Stimulated activated naive CD8-positive, alpha-beta T cell treated with anti-CD3 and anti-CD28 coated beads, Interleukin-15, Interleukin-2, amounts not matched to agents 100 U/mL and 50 U/mL, for 24 hours (primary cell): ENCODE data around the gene DRC7.
A peak's percentile ranks its signal among the peaks of the same experiment; 100 is the strongest.
"Not testable (repeated sequence)": the region's sequence is repeated elsewhere in the genome, so short reads cannot be mapped to it uniquely, and the experiment has no call there.

ENCODE experiments used
- ATAC-seq: fragments of 150-1000 bp; cut with Tn5 transposase; one replicate; pipeline ENCODE4 v1.10.0; 2021
- DNase-seq: peaks from one replicate; pipeline ENCODE4 v3.0.0; 2021

DRC7 gene

DNA sequence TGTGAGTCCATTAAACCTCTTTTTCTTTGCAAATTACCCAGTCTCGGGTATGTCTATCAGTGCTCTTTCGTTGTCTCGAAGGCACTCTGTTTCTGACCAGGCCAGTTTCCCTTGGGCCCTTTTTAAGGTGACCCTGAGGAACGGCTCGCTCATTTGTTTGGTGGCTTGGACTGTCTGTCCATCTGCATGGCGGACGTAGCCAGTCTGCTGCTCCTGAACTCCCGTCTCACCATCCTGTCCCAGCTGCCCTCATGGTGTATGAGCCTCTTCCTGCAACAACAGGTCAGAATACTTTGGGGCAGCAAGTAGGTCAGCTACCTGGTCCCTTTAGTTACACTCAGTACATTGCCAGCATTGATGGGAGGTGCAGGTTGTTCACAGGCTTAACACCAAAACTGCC, 19.0 kb downstream of the DRC7 start:
- ATAC-seq (no peak), DNase-seq (no peak)

DNA sequence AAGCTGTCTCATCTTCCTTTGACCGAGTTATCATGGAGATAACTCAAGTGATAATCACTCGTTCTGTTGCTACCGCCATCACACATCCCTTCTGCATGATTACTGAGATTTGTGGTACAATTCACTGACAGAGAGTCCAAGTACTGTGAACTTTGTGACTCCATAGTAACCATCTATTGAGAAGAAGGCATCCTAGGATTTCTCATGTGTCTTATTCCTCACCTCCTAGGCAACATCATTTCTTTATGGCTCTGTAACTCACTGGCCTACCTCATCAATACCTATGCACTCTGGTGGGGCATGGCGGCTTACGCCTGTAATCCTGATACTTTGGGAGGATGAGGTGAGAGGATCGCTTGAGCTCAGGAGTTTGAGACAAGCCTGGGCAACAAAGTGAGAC, 19.4 kb downstream of the DRC7 start:
- DNase-seq (no peak), ATAC-seq (no peak)

DNA sequence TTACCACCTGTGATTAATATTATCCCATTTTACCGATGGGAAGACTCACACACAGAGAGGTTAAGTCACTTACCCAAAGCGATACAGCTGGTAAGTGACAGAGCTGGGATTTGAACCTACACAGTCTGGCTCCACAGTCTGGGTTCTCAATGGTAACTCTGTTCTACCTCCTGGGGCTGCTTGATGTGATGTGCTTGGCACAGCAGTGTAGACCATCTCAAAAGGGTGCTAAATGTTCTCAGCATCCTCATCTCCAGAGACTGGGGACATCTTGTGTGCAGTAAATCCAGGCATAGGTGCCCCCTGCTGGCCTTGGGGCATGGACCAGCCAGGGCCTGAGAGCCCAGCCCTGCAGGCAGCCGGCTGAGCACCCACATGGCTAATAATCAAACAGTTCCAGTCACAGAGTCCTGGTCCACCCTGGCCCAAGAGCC, 25.6 kb downstream of the DRC7 start:
- peak; percentile 64 for DNase-seq
- peak; percentile 78 for ATAC-seq

DNA sequence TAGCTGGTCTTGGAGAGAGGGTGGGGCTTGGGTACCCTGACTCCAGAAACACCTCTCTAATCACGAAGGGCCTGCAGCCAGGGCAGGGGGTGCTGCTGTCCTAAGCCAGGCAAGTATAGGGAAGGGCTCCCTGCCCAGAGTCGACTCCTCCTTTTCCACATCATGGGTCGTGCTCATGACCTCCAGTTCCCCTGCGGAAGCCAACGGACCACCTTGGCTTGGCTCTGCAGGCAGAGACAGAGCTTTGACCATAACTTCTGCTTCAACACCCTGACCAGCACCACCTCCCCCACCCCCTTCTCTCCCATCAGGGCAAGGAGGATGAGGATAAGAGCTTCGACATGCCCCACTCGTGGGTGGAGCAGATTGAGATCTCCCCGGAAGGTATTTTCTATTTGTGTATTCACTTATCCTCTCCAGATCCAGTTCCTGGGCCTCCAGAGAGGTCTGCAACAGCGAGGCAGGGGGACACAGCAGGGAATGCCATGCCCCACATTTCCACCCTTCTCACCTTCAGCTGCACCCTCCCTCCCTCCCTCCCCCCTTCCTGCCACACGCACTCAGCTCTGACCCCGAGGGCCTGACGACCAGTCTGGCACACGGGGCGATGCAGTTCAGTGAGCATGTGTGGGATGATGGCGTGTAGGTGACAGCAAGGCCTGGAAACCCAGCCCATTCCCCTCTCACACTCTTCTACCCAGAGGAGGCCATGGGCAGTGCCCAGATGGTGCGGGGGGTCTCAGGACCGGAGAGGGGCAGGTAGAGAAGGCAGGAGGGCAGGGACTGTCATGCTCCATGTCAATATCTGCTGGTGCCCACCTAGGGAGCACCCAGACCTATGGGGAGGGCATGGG, 27.0 kb downstream of the DRC7 start:
- no peak for DNase-seq
- no peak for ATAC-seq

DNA sequence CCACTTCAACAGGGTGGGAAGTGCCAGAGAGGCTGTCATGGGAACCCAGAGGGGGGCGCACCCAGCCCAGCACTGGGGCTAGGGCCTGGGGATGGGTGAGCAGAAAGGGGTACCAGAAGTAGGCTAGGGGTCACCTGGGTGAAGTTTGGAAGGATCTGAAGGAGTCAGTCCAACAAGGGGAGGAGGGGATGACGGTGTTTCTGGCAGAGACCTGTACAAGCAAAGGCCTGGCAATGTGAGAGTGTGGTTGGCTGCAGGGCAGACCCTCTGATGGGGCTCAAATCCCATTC, 27.5 kb downstream of the DRC7 start:
- ATAC-seq (no peak), DNase-seq (no peak)

DNA sequence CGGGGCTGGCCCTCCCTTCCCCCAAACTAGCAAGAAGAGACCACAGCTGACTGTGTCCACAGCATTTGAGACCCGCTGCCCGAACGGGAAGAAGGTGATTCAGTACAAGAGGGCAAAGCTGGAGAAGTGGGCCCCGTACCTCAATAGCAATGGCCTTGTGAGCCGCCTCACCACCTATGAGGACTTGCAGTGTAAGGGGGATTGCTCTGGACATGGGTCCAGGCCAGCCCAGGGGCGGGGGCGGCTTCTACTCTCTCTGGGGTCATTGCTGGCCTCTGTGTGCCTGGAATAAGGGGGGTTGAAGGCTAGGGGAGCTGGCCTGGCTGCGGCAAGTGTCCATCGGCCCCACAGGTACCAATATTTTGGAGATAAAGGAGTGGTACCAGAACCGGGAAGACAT, 28.0 kb downstream of the DRC7 start:
- ATAC-seq, result no peak

DNA sequence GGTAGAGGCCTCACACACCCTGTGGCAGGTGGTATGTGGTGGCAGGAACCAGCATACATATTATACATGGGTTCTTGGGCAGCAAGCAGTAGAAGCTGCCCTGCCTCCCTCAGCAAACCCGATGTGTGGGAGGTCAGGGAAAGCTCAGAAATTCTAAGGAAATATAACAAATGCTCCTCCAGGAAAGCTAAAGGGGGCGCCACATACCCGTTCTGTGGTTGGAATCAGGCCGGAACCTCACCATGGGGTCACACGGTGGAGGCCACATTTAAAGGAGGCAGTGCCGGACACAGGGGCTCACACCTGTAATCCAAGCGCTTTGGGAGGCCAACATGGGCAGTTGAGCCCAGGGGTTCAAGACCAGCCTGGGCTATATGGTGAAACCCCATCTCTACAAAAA, 28.6 kb downstream of the DRC7 start:
- no peak for DNase-seq
- ATAC-seq, result no peak

More for the DNA sequence above, 28.0 kb downstream of the DRC7 start:
- no peak for DNase-seq

DNA sequence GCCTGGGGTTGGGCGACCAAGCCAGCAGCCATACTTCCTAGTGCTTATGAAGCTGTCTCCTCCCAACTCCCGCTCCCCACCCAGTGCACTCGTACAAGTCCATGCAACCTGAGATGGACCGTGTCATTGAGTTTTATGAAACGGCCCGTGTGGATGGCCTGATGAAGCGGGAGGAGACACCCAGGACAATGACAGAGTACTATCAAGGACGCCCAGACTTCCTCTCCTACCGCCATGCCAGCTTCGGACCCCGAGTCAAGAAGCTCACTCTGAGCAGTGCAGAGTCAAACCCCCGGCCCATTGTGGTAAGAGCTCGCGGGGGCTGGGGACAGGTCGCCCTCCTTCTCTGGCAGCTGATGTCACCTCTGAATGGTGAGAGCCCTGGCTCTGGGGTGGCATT, 29.9 kb downstream of the DRC7 start:
- ATAC-seq, result no peak

DNA sequence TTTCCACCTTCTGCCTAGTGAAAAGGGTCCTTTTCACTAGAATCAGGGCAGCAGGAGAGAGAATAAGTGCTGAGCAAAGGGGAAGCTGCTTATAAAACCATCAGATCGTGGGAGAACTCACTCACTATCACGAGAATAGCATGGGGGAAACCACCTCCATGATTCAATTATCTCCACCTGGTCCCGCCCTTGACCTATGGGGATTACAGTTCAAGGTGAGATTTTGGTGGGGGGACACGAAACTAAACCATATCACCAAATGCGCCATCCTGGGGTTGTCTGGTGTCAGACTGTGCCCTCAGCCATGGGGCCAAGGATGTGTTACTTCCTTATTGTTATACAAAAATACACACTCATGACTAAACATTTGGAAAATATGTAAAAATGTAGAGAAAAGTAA, 30.5 kb downstream of the DRC7 start:
- no peak for ATAC-seq
- DNase-seq, result no peak

More for the DNA sequence above, 29.9 kb downstream of the DRC7 start:
- DNase-seq, result no peak

DNA sequence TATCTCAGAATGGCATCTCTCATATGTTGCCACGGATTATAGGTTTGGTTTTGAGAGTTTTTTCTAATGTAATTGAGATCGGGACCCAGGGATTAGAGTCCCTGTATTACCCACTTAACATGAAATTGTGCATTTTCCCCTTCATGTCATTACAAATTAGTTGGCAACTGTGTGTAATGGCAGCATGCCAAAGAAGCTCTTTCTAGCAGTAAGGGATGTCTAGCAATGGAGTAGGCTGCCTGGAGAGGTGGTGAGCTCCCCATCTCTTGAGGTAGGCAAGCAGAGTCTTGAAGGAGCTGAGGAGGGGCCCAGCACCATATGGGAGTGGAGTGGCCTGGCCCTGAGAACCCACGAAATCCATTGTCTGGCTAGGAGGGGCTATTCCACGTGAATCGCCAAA, 30.9 kb downstream of the DRC7 start:
- DNase-seq (no peak), ATAC-seq (no peak)

DNA sequence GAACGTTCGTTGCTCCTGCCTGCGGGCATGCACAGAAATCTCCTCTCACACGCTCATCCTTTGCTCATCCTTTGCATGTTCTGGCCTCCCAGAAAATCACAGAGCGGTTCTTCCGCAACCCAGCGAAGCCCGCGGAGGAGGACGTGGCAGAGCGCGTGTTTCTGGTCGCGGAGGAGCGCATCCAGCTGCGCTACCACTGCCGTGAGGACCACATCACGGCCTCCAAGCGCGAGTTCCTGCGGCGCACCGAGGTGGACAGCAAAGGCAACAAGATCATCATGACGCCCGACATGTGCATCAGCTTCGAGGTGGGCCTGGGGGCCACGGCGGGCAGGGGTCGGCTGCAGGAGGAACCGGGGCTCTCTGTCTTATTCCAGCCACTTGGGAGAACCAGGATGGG, 31.4 kb downstream of the DRC7 start:
- ATAC-seq, result no peak
- no peak for DNase-seq

DNA sequence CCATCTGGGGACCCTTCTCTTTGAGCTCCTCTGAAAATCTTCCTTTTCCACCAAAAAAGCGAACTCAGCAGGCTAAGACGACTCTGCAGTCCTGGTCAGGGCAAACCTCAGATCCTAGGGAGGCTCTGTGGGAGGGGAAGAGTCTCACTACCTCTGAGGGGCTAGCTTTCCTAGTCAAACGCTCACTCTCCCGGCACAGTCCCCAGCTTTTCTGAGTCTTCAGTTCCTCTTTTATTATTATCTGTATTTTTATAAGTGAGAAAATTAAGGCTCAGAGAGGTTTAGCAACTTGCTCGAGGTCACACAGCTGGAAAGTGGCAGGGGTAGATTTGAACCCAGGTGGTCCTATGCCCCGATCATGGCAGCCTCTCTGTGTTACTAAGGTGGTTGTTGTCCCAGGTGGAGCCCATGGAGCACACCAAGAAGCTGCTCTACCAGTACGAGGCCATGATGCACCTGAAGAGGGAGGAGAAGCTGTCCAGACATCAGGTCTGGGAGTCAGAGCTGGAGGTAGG, 31.9 kb downstream of the DRC7 start:
- DNase-seq (no peak), ATAC-seq (no peak)

DNA sequence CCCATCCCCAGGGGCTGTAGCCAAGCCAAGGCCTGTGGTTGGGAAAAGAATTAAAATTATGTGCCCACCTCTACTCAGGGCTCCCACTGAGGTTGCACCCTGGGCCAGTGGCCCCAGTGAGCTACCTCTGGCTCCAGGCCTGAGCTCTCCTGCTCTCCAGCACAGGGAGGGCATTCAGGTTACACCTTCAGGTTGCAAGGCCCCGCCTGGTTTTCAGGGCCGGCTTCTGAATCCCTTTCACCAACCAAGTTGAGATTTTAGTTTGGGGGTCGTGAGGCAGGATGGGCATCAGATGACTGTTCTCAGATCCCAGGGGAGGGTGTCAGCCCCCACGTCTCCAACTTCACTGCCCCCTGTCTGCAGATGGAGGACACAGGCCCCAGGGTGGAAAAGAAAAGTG, 33.0 kb downstream of the DRC7 start:
- no peak for DNase-seq
- no peak for ATAC-seq

DNA sequence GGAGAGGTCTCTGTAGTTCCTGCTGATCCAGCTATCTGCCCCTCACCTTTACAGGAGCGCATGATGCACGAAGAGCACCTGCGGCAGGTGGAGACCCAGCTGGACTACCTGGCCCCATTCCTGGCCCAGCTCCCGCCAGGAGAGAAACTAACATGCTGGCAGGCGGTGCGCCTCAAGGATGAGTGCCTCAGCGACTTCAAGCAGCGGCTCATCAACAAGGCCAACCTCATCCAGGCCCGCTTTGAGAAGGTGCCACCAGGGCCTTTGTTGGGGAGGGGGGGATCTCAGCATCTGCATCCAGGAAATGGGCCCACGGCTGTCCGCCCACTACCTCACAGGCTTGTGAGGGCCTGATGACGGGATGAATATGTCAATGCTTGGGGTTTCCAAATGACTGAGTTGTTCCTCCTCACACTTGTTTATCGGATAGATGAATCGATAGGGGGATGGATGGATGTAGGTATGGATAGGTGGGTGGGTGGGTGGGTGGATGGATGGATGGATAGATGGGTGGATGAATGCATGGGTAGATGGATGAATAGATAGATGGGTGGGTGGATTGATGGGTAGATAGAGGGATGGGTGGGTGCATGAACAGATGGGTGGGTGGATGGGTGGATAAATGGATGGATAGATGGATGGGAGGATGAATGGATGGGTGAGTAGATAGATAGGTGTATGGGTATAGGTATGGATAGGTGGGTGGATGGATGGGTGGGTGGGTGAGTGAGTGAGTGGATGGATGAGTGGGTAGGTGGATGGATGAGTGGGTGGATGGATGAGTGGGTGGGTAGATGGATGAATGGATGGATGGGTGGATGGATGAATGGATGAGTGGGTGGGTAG, 34.0 kb downstream of the DRC7 start:
- no peak for ATAC-seq
- DNase-seq, result no peak

DNA sequence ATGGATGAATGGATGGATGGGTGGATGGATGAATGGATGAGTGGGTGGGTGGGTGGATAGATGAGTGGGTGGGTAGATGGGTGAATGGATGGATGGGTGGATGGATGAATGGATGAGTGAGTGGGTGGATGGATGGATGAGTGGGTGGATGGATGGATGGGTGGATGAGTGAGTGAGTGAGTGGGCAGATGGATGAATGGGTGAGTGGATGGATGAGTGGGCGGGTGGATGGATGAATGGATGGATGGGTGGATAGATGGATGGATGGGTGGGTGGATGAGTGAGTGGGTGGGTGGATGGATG, 34.5 kb downstream of the DRC7 start:
- DNase-seq, result no peak
- ATAC-seq, result no peak

DNA sequence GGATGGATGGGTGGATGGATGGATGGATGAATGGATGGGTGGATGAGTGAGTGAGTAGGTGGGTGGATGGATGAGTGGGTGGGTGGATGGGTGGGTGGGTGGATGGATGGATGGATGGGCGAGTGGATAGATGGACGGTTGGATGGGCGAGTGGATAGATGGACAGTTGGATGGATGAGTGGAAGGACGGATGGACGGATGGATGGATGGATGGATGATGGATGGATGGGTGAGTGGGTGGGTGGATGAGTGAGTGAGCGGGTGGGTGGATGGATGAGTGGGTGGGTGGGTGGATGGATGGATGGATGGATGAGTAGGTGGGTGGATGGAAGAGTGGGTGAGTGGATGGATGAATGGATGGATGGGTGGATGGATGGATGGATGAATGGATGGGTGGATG, 35.2 kb downstream of the DRC7 start:
- not testable (repeated sequence) for ATAC-seq, DNase-seq

DNA sequence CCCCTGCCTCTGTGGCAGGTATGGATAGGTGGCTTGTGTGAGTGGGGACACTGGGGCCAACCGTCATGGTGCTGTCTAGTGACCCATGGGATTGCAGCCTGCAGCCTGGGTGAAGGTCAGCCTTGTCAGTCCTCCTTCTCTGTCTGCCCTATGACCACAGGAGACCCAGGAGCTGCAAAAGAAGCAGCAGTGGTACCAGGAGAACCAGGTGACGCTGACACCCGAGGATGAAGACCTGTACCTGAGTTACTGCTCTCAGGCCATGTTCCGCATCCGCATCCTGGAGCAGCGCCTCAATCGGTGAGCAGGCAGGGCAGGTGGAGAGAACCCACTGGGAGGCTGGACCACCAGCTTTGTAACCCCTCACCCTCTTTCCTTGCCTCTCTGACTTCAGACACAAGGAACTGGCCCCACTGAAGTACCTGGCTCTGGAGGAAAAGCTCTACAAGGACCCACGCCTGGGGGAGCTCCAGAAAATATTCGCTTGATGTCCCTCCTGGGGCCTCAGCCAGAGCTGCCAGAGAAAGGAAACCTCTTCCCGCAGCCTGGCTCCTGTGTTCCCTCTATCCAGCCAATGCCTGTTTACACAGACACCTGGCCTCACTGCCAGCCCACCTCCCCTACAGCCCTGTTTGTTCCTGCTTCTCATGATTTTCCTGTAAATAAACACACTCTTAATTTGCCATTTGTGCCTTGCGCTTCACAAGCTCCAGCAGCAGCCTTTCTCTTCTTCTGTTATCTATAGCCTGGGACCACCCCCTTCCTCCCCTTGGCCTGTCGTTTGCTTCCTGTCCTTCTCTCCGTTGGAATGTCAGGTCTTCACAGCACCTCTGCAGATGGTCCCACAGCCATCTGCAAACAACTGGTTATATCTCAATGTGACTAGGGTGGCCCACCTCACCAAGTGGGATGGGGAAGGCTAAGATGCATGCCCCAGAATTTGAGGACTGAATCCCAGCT, 36.4 kb downstream of the DRC7 start:
- no peak for ATAC-seq

DNA sequence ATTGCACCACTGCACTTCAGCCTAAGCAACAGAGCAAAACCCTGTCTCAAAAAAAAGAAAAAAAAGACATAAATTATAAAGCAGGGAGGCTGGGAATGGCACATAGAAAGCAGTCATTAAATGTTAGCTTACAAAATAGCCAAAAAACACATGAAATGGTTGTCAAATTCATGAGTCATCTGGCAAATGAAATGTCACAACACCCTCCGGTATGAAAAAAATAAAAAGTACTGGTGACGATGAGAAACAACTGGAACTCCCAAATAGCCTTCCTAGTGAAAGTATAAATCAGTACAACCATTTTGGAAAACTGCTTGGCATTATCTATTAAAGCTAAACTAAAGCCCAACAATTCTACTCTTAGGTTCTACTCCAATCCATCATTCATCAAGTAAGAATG, 37.4 kb downstream of the DRC7 start:
- ATAC-seq, result no peak

More for the DNA sequence above, 36.4 kb downstream of the DRC7 start:
- DNase-seq, result no peak

DNA sequence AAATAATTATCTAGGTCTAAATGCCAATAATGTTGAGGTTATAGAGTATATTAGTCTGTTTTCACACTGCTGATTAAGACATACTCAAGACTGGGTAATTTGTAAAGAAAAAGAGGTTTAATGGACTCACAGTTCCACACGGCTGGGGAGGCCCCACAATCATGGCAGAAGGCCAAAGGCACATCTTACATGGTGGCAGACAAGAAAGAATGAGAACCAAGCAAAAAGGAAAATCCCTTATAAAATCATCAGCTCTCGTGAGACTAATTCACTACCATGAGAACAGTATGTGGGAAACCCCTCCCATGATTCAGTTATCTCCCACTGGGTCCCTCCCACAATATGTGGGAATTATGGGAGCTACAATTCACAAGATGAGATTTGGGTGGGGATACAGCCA, 38.1 kb downstream of the DRC7 start:
- no peak for ATAC-seq
- no peak for DNase-seq

More for the DNA sequence above, 37.4 kb downstream of the DRC7 start:
- DNase-seq, result no peak

DNA sequence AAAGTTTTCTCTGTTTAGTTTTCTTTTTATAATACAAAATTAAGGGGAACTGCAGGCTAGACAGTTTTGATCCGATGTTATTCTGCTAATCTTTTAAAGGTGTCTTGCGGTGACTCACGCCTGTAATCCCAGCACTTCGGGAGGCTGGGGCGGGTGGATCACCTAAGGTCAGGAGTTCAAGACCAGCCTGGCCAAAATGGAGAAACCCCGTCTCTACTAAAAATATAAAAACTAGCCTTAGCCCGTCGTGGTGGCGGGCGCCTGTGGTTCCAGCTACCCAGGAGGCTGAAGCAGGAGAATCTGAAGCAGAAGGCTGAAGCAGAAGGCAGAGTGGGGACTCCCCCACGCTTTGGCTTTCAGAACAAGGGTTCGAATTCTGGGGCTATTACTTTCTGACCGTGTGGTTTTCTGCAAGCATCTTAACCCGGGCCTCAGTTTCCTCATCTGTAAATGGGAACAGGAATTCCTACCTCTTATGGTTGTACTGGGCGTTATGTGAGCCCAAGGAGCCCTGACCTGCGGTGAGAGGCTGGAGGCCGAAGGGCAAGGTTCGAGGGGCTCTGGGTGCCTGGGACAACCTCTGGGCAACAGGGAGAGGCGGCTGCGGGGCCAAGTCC, 39.8 kb downstream of the DRC7 start:
- ATAC-seq (no peak), DNase-seq (no peak)

DNA sequence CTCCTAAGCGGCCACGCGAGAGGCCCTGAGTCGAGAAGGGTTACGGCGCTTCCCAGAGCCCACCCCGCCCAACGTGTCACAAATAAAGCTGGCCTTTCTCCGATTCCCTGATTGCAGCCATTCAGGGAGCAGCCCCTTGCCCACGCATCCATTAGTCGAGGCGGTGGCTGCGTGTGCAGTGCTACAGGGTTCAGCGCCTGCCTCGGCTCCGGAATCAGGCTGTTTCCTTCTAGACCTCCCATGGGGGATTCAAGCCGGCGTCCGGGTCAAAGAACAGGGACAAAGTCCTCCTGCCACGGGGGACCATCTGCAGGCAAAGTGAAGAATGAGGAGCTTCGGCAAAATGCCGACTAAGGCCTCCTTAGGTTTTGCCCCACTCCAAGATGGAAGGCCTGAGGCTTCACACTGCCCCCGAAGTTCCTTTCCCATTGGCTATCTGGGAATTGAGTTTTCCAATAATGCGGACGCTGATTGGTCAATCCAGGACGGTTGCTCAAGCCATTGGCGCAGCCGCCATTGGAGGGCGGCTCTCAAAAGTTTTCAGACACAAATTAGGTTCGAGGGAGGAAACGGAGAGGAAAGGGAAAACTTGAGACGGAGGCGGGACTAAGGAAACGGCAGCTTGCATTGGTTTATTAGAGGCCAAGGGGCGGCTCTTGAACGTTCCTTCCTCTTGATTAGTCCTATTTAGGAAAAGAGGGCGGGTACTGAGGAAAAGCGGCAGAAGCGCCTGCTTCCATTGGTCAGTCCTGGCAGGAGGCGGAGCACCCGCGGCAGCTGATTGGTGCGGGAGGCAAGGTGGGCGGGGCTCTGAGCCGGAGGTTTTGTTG, 40.5 kb downstream of the DRC7 start:
- peak; percentile 98 for DNase-seq
- peak; percentile 92 for ATAC-seq
